Vagina (tissue), 2 donors: ENCODE results near the gene GLP2R.

ENCODE experiments used
- POLR2A ChIP-seq, 2 donors: fragments of 450-650 bp; IDR thresholded peaks; one replicate each; pipeline ENCODE4 v1.6.1; 2017; ENCODE audit warnings: antibody characterized with exemption in 2 of 2, mild to moderate bottlenecking in 2 of 2, moderate library complexity in 2 of 2
- POLR2AphosphoS5 ChIP-seq, 2 donors: sonication (generic); formaldehyde crosslinking; IDR thresholded peaks; one replicate each; pipeline ENCODE4 v1.9.0; 2017; ENCODE audit warnings: antibody characterized with exemption in 2 of 2, mild to moderate bottlenecking in 2 of 2, low read depth in 1 of 2; ENCODE audit not compliant: insufficient read depth in 1 of 2
- TF ChIP-seq, protein P1 (sequence below), 3 experiments: fragments of 450-650 bp in 2 of 3; fragments of 200-600 bp in 1 of 3; sonication (generic) in 1 of 3; IDR thresholded peaks; one replicate each; pipeline ENCODE4 v1.5.1; 2017 to 2019; ENCODE audit warnings: antibody characterized with exemption in 3 of 3, mild to moderate bottlenecking in 2 of 3, moderate library complexity in 2 of 3

GRCh38 chr17:9854255-9854654 is 28.5 kb downstream of the GLP2R start:
- TF ChIP-seq, protein P1, sequence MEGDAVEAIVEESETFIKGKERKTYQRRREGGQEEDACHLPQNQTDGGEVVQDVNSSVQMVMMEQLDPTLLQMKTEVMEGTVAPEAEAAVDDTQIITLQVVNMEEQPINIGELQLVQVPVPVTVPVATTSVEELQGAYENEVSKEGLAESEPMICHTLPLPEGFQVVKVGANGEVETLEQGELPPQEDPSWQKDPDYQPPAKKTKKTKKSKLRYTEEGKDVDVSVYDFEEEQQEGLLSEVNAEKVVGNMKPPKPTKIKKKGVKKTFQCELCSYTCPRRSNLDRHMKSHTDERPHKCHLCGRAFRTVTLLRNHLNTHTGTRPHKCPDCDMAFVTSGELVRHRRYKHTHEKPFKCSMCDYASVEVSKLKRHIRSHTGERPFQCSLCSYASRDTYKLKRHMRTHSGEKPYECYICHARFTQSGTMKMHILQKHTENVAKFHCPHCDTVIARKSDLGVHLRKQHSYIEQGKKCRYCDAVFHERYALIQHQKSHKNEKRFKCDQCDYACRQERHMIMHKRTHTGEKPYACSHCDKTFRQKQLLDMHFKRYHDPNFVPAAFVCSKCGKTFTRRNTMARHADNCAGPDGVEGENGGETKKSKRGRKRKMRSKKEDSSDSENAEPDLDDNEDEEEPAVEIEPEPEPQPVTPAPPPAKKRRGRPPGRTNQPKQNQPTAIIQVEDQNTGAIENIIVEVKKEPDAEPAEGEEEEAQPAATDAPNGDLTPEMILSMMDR (IDR thresholded peaks at IDR 0.05), result no peak
- no peak for TF ChIP-seq POLR2A (IDR thresholded peaks at IDR 0.05)
- no peak for TF ChIP-seq POLR2AphosphoS5 (IDR thresholded peaks at IDR 0.05; ENCODE audit: insufficient read depth in 1 of 2, low read depth in 1 of 2)
